HG03520 (cell line): ENCODE measurements around the gene CCDC144A.
"Not testable (repeated sequence)": the region's sequence is repeated elsewhere in the genome, so short reads cannot be mapped to it uniquely, and the experiment has no call there.

Source experiments
- ATAC-seq: cut with Tn5 transposase; IDR thresholded peaks from one replicate; pipeline ENCODE4 v1.9.1; 2021; ENCODE audit warnings: mild to moderate bottlenecking, moderate library complexity; ENCODE audit not compliant: unreplicated experiment

The CCDC144A gene

DNA sequence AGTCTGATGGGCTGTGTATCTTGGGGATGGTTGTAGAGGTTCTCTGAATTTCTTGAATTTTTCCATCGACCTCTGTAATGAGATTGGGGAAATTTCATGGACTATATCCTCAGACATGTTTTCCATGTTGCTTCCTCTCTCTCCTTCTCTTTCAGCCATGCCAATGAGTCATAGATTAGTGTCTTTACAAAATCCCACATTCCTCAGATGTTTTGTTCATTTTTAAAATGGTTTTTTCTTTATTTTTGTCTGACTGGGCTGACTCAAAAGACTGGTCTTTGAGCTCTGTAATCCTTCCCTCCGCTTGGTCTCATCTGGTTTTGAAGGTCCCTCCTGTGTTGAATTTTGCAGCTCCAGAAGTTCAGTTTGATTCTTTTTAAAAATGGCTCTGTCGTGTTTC lies 60.5 kb downstream of the CCDC144A start:
- not testable (repeated sequence) for ATAC-seq

DNA sequence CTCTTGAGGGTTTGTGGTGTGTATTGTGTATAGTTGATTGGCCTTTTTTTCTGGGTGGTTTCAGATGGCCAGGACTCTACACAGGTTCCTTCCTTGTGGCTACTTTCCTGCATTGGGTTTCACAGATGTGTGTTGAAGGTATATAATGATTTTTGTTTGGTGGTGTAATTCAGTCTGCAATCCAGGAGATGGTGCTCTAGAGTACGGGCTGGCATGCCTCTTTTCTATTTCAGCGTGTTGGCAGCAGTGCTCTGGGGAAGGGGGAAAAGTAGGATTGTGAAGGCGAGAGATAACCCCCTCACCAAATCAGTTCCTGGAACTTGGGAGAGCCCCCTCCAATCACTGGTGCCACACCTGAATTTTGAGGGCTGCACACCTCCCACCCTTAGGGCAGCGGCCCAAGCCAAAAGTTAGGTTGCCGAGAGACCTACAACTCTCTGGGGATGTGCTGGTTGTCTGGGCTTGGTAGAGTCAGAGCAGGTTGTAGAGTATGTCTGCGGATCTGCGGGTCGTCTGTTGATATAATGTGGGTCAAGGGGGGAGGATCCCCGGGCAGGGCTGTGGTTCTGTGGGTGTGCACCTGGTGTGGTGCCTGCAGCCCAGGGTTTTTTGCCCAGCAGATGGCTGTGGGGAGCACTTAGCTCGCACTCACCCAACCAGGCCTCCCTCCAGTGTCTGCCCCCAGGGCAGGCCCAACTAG lies 61.3 kb downstream of the CCDC144A start:
- ATAC-seq: not testable (repeated sequence)

DNA sequence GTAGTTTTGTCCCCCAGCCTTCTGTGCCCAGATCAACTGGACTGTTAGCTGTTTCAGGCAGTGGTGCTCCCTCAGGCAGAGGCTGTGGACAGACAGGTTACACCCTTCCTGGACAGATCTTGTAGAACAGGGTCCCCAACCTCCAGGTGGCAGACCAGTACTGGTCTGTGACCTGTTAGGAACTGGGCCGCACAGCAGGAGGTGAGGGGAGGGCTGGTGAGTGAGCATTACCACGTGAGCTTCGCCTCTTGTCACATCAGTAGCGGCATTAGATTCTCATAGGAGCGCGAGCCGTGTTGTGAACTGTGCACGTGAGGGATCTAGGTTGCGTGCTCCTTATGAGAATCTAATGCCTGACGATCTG lies 61.9 kb downstream of the CCDC144A start:
- not testable (repeated sequence) for ATAC-seq

DNA sequence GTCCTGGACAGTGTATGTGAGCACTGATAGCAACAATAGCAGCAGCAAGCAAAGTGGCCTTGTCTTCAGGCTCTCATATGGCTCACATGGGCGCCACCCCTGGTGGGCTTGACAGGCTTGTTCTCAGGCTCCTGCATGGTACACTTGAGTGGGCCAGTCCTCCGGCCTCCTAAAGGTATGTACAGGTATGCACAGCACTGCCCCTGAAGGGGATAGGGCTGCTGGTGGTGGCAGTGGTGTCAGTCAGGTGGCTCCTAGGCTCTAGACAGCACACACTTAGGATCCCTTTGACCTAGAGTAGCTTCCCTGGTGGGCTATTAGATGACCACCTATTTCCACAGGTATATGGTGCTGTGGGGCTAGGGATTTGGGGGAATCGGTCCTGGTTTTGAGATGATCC lies 67.5 kb downstream of the CCDC144A start:
- not testable (repeated sequence) for ATAC-seq

DNA sequence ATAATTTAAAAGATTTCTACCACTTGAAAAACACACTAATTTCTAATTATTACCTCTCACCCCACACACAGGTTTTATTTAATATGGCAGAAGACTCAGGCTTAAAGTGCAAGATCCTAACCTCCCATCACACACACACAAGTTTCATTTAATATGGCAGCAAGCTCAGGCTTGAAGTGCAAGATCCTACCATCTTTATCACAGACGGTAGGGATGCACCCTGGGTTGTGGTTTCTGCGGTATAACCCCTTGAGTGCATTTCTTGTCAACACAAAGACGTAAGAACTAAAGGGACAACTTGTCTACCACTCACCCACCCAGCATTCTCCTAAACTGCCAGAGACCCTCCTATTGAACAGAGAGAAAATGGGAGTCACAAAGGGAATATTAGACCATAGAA lies 68.1 kb downstream of the CCDC144A start:
- ATAC-seq: not testable (repeated sequence)

DNA sequence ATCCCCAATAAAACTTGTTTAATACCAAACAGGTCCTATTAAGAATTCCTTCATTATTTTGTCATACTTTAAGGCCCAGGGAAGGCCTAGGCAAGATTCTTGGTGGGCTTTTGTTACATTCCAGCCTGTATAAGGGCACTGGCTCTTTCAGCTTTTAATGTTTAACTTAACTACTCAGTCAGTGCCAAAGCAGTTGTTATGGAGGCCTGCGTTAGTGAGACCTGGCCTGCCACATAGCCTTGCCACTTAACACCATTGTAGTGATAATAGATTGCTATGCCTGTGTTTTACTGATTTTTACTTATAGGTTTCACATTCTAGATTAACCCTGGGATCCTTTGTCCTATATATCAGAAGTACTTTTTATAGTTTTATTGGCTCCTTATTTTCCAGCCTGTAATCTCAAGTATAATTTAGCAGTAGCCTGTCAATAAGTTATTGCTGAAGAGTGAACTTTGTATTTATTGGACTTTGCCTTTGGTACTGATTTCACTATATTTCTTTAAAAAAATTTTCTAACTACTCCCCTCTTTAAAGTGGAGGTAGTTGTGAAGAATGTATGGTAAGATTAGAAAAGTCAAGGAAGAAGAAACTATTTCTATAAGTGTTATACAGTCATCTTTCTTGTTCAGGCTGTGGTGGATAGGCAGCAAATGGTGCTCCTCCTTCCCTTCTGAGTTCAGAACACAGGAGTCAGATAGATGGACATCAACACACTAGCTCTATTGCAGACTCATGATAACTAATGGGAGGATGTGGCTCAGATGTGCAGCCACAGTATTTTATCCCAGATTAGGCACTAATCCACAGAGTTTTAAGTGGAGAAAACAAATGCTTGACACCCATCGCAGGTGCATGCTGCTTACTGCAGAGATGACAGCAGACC lies 78.5 kb downstream of the CCDC144A start:
- not testable (repeated sequence) for ATAC-seq

DNA sequence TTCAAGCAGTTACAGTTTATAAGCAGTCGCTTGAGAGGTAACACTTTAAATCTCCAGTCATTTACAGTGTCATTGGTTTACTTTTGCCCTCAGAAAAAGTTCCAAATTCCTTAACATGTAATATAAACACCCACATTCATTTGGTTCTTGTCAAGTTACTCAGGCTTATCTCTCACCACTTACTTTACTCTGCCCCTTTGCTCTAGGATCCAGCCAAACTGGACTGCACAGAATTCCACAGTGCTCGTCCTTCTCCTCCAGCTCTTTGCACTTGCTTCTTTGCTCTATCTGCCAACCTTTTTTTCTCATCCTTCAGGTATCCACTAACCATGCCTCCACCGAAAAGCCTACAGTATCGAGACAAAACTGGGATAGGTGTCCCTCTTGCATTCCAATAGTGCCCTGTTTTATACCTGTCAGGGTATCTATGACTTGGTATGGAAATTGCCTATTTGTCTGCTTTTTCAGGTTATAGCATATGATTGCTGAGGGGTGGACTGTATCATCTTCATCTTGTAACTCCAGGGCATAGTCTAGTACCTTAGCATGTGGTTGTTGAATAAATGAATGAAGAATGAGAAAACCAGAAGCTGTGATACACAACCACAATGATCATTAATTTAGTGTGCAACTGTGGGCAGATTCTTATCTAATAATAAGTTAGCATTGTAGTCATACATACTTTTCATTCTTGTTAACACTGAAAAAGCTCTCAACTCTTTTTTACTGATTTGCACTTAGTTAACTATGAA lies 82.5 kb downstream of the CCDC144A start:
- not testable (repeated sequence) for ATAC-seq

DNA sequence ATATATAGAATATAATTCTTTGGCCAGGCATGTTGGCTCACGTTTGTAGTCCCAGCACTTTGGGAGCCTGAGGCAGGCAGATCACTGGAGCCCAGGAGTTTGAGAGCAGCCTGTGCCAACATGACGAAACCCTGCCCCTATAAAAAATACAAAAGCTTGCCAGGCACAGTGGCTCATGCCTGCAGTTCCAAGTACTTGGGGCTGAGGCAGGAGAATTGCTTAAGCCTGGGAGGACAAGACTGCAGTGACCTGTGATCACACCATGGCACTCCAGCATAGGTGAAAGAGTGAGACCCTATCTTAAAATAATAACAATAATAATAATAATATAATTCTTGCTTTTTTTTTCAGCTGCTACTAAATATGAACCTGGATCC lies 83.1 kb downstream of the CCDC144A start:
- not testable (repeated sequence) for ATAC-seq

DNA sequence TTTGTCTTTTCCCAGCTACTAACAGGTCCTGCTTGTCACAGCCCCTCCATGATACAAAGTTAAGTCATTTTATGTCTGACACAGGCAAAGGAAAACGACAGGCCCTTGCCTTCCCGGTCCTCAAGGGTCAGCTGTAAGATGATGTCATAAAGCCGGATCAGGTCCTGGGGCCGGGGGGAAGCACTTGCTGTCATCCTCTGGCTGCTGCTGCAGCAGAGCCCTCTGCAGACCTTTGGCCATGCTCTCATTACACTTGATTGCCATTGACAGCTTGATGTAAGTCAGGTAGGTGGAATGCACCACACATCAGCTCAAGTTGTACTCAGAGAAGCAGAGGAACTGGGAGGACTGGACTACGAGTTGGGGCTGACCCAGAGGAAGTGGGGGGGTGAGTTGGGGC lies 97.8 kb downstream of the CCDC144A start:
- not testable (repeated sequence) for ATAC-seq

DNA sequence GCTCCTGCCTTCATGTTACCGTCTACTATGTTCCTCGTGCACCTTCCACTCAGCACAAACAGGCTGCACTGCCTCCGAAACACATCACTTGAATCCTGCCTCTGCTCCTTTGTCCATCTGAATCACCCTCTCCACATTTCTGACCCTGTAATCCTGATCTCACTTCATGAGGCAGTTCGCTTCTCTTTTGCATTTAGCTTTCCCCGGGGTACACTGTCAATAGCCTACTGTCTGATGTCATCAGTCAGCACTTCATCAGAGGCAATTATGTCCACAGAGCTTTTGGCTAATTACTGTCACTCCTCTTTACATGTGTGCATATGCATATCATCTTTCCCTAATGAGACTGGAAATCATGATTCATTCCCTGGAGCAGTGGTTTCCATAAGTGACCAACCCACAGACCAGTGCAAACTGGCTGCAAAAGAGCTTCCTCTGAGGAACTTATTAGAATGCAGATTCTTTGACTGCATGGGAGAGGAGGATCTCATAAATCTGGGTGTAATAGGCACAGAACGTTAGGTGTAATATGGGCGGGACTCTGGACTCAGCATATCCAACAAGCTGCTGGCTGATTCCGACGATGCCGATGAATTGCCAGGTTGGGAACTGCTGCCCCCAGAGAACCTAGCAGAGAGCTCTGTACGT lies 99.0 kb downstream of the CCDC144A start:
- not testable (repeated sequence) for ATAC-seq

DNA sequence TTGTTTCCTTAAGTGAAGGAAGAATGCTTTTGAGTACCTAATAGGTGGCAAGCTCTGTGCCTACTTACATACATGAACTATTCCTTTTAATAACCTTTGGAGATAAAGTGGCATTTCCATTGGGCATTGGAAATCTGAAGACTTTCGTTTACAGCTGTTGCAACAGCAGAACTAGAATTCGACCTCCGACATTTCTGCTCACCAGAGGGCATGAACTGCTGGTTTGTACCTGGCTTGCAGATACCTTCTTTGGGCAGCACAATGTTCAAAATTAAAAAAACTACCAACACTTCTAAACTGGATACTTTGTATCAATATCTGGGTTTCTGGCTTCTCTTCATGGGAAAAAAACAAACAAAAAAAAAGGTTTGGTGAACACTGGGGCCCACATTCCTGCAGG lies 99.6 kb downstream of the CCDC144A start:
- ATAC-seq: not testable (repeated sequence)

DNA sequence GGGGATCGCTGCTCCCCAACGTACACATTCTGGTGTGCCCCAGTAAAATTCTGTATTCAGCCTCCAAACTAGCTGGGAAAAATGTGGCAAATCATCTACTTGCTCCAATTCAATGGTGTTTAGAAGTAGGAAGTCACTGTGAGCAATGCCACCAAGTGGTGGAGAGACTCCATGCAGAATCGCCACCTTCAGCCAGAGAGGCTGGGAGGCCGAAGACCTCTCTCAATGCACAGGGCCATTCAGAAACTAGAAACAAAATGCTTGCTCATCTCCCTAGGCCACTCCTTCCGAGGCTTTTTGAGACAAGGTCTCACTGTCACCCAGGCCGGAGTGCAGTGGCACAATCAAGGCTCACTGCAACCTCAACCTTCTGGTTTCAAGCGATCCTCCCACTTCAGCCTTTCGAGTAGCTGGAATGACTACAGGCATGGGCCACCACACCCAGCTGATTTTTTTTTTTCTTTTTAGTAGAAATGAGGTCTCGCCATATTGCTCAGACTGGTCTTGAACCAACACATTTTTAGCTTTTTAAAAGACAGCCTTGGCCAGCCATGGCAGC lies 100.4 kb downstream of the CCDC144A start:
- ATAC-seq: not testable (repeated sequence)

DNA sequence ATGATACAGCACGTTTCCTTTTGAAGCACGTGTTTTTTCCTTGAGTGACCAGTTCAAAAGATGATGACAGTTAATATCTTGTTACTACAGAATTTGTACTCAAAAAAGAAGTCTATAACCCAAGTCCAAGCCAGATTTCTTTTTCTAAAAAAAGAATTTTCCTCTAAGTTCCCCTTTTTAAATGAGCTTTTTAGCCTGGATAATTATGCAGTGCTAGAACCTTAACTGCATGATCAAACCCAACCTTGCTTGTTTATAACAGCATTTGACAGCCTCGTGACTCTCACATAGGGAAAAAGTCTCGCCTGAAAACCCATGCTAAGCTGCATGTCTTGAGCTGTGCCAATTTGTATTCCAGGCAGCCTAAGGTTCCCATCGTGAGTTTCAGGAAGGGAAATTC lies 104.2 kb downstream of the CCDC144A start:
- not testable (repeated sequence) for ATAC-seq

DNA sequence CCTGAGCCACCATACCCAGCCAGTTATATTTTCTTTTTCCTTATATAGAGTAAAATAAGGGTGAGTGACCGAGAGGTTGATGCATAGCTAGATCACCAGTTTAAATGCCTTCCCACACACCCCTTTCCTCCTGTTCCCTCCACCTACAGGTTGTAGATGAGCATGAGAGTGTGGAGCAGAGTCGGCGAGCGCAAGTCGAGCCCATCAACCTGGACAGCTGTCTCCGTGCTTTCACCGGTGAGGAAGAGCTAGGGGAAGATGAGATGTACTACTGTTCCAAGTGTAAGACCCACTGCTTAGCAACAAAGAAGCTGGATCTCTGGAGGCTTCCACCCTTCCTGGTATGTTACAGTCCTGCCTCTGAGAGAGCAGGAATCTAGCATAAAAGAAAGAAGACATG lies 105.9 kb downstream of the CCDC144A start:
- ATAC-seq: not testable (repeated sequence)

DNA sequence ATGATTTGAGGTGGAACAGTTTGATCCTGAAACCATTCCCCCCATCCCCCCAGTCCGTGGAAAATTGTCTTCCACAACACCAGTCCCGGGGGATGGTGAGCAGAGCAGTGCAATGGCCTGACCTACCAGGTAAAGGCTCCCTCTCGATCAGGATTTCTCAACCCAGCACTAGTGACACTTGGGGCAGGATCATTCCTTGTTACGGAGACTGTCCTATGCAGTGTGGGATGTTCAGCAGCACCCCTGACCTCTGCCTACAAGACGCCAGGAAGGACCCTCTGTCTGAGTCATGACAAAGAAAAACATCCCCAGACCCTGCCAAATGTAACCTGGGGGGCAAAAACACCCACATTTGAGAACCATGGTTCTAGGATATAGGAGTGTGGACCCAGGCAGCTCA lies 114.8 kb downstream of the CCDC144A start:
- not testable (repeated sequence) for ATAC-seq

DNA sequence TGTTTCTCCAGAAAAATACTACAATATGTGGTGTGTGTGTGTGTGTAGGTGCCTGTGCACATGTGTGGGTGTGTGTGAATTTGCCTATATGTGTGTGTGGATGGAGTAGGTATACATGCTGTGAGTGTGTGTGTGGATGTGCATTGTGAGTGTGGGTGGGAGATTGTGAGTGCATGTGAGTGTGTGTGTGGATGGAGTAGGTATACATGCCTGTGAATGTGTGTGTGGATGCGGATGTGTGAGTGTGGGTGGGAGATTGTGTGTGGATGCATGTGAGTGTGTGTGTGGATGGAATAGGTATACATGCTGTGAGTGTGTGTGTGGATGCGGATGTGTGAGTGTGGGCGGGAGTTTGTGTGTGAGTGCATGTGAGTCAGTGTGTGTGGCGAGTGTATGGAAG lies 116.6 kb downstream of the CCDC144A start:
- not testable (repeated sequence) for ATAC-seq

DNA sequence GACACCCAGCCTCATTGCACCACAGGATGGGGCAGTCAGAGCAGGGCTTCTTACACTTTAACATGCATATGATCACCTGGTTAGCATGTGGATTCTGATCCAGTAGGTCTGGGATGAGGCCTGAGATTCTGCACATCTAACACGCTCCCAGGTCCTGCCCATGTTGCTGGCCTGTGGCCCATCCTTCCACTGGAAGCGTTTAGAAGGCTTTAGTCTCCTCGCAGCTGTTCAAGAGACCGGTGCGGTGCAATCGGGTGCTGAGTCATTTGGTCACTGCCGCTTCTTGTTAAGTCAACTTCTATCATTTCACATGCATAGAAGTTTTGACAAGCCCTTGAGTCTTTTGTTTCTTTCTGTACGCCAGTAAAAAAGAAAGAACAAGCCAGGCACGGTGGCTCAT lies 117.6 kb downstream of the CCDC144A start:
- not testable (repeated sequence) for ATAC-seq

DNA sequence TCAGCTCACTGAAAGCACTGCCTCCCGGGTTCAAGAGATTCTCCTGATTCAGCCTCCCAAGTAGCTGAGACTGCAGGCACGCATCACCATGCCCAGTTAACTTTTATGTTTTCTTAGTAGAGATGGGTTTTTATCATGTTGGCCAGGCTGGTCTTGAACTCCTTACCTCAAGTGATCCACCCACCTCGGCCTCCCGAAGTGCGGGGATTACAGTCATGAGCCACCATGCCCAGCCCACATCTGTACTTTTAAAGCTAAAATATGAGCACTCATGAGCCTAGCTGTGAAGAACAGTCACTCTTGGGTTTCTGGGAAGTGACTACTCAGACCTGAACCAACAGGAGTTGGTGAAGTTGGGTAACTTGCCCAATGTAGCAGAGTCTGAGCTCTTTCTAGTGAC lies 120.2 kb downstream of the CCDC144A start:
- not testable (repeated sequence) for ATAC-seq

DNA sequence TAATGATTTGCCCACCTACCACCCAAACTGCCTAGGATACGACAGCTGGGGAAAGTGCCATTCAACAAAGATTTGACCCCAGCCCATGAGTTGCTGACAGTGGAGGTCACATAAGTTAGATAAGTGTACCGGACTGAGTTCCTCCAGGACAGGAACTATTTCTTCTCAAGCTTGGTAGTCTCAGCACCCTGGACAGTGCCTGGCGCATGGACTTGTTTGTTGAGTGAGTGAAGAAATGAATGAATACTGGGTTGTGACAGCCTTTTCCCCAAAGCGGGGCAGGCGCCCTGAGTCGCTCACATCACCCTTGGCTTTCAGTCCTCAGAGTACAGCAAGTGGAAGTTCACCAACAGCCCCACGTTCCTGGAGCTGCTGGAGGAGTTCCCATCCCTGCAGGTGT lies 122.1 kb downstream of the CCDC144A start:
- not testable (repeated sequence) for ATAC-seq

DNA sequence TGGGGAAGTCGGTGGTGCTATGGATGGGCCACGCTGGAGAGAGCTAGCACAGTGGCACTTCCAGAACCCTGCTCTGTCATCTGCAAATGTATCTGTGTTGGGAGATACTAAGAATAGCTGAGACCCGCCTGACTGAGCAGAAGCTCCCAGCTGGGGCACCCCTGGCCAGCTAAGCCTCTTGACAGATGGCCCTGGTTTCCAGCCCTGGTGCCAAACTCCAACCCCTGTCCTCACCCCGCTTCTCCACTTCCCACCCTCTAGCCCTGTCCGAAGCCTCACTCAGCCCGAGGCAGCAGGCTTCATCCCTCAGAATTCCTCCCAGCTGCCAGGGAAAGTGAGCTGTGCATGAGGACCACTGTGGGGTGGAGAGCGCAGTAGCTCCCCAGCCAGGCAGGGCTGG lies 124.4 kb downstream of the CCDC144A start:
- ATAC-seq: no peak

DNA sequence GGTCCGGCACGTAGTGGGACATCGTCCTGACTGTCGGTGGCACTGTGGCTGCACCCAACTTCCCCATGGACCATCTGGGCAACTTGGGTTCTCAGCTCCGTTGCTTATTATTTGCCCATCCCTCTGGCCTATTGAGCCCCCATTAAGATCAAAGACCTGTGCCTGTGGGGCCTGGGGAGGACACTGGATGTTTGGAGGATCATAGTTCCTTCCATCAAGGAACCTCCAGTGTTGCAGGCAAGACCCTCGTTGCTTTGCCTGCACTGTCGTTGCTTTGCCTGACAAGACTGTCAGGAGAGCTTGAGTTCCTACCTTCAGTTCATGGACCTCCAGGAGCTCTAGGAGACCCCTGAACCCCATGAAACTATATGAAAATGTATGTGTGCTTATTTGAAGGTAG lies 127.2 kb downstream of the CCDC144A start:
- no peak for ATAC-seq
